SK-N-MC (cell line): ENCODE measurements around the gene TOMM40.

Experiments used
- EZH2 ChIP-seq: fragments of 200-600 bp; sonication (generic); IDR thresholded peaks from one replicate; pipeline ENCODE4 v1.6.1; 2017; ENCODE audit warnings: antibody characterized with exemption
- FOXP2 ChIP-seq: optimal IDR thresholded peaks from 2 replicates; pipeline ENCODE3; 2011; ENCODE audit warnings: mild to moderate bottlenecking, moderate library complexity; ENCODE audit not compliant: insufficient read depth; ENCODE audit errors: extremely low read length, control extremely low read depth
- POLR2AphosphoS5 ChIP-seq: IDR thresholded peaks from 2 replicates; pipeline ENCODE4 v1.6.1; 2012; ENCODE audit warnings: mild to moderate bottlenecking, low read depth, low read length, borderline replicate concordance

DNA sequence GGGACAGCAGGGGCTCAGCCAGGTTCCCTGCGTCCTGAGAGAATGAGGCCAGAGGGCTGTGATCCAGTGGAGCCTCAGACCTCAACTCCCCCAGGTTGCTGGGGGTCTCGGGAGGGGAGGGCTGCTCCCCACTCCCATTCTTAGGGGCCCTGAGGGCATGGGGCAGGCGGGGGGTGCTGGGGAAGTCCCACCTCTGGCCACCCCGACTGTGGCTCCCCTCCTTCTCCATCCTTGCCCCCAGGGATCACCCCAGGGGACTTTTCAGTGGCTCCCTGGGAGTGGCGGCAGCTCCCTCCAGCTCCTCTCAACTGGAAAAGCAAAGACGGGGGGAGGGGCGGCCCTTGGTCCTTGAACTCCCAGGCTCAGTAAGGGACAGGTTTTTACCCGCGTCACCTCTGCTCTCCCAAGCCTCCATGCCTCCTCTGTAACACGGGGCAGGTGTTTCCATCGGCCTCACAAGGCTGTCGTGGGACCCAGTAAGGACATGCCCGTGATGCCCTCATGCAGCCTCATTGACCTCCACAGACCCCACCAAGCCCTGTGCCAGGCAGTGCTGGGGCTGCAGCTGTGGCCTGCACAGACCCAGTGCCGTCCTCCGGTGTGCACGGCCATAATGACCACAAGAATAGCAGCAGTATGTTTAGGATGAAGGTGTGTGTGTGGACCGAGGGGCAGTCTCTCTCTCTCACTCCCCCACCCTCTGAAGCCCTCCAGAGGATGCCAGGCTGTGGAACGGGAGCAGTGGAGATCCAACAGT is 11.6 kb upstream of the TOMM40 start:
- no peak for TF ChIP-seq POLR2AphosphoS5
- TF ChIP-seq EZH2, result no peak
- TF ChIP-seq FOXP2, result no peak
